Testis (tissue), 2 donors: ENCODE measurements around the gene PGM2L1.

Experiments
- POLR2A ChIP-seq: fragments of 450-650 bp; IDR thresholded peaks from one replicate; pipeline ENCODE4 v1.6.1; 2017; ENCODE audit warnings: antibody characterized with exemption, mild to moderate bottlenecking, moderate library complexity
- TF ChIP-seq, protein P1 (sequence below), 3 experiments: fragments of 450-650 bp in 2 of 3; fragments of 200-600 bp in 1 of 3; sonication (generic) in 1 of 3; IDR thresholded peaks; one replicate each; pipeline ENCODE4 v1.5.1; 2016 to 2019; ENCODE audit warnings: antibody characterized with exemption in 3 of 3, mild to moderate bottlenecking in 2 of 3, moderate library complexity in 1 of 3

DNA sequence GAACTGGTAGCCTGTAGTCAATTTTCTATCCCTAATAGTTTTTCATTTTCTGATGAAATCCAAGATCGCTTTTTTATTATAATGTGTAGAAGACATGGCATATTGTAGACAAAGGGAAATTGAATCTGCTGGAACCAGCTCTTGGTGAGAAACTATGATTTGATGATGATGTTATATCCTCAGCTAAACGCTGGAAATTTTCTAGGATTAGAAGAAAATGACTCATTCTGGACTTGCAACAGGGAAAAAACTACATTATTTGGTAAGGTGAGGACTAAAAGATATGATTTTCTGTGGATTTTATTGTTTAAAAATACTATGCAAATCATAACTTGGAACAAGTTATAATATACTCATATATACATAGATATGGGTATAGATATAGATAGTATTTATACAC is 14.1 kb upstream of the PGM2L1 start:
- TF ChIP-seq, protein P1, sequence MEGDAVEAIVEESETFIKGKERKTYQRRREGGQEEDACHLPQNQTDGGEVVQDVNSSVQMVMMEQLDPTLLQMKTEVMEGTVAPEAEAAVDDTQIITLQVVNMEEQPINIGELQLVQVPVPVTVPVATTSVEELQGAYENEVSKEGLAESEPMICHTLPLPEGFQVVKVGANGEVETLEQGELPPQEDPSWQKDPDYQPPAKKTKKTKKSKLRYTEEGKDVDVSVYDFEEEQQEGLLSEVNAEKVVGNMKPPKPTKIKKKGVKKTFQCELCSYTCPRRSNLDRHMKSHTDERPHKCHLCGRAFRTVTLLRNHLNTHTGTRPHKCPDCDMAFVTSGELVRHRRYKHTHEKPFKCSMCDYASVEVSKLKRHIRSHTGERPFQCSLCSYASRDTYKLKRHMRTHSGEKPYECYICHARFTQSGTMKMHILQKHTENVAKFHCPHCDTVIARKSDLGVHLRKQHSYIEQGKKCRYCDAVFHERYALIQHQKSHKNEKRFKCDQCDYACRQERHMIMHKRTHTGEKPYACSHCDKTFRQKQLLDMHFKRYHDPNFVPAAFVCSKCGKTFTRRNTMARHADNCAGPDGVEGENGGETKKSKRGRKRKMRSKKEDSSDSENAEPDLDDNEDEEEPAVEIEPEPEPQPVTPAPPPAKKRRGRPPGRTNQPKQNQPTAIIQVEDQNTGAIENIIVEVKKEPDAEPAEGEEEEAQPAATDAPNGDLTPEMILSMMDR (IDR thresholded peaks at IDR 0.05): no peak
- TF ChIP-seq POLR2A: no peak
